GM23248 (cell line): ENCODE data around the gene UBASH3B. TPM values are rescaled to one million over a fixed set of nuclear protein-coding genes. Genes with fewer than 3 reads are reported as not detected.

Source experiments
- DNase-seq: peaks from one replicate; pipeline ENCODE4 v3.0.0-alpha.2; 2015
- H2AFZ ChIP-seq: fragments of 200-600 bp; sonication (generic); 2 replicates; pipeline ENCODE4 v1.6.1; 2016; ENCODE audit warnings: antibody characterized with exemption
- H3F3A ChIP-seq: fragments of 200-600 bp; sonication (generic); 2 replicates; pipeline ENCODE4 v1.6.1; 2016; ENCODE audit warnings: mild to moderate bottlenecking, antibody characterized with exemption, mixed run types; ENCODE audit not compliant: insufficient read depth
- H3K27ac ChIP-seq: fragments of 200-600 bp; sonication (generic); 2 replicates; pipeline ENCODE4 v1.5.1; 2016; ENCODE audit warnings: mild to moderate bottlenecking
- H3K27me3 ChIP-seq: fragments of 200-600 bp; sonication (generic); replicated peaks from 2 replicates; pipeline ENCODE4 v1.6.1; 2016; ENCODE audit warnings: mild to moderate bottlenecking; ENCODE audit not compliant: insufficient read depth
- H3K36me3 ChIP-seq: fragments of 200-600 bp; sonication (generic); 2 replicates; pipeline ENCODE4 v1.6.1; 2016; ENCODE audit warnings: low read depth, mild to moderate bottlenecking
- H3K4me1 ChIP-seq: fragments of 200-600 bp; sonication (generic); 2 replicates; pipeline ENCODE4 v1.6.1; 2016; ENCODE audit warnings: mild to moderate bottlenecking; ENCODE audit not compliant: insufficient read depth
- H3K4me2 ChIP-seq: fragments of 200-600 bp; sonication (generic); one replicate; pipeline ENCODE4 v1.6.1; 2016; ENCODE audit warnings: mild to moderate bottlenecking; ENCODE audit not compliant: unreplicated experiment
- H3K4me3 ChIP-seq: fragments of 200-600 bp; sonication (generic); 2 replicates; pipeline ENCODE4 v1.5.1; 2016; ENCODE audit warnings: mild to moderate bottlenecking
- H3K79me2 ChIP-seq: fragments of 200-600 bp; sonication (generic); 2 replicates; pipeline ENCODE4 v1.6.1; 2016; ENCODE audit warnings: mild to moderate bottlenecking; ENCODE audit not compliant: insufficient read depth
- H3K9ac ChIP-seq: fragments of 200-600 bp; sonication (generic); 2 replicates; pipeline ENCODE4 v1.6.1; 2016; ENCODE audit warnings: mild to moderate bottlenecking
- H3K9me2 ChIP-seq: fragments of 200-600 bp; sonication (generic); 2 replicates; pipeline ENCODE4 v1.6.1; 2016; ENCODE audit warnings: mixed run types, mild to moderate bottlenecking, moderate library complexity; ENCODE audit not compliant: insufficient read depth
- H3K9me3 ChIP-seq: fragments of 200-600 bp; sonication (generic); one replicate; pipeline ENCODE4 v1.6.1; 2017; ENCODE audit warnings: low read depth
- H4K20me1 ChIP-seq: fragments of 200-600 bp; sonication (generic); 2 replicates; pipeline ENCODE4 v1.6.0; 2016; ENCODE audit not compliant: insufficient read depth
- EZH2 ChIP-seq: fragments of 200-600 bp; sonication (generic); IDR thresholded peaks from 2 replicates; pipeline ENCODE4 v1.6.1; 2018; ENCODE audit warnings: antibody characterized with exemption, mild to moderate bottlenecking; ENCODE audit not compliant: insufficient read depth, poor library complexity, severe bottlenecking
- EZH2phosphoT487 ChIP-seq: fragments of 200-600 bp; sonication (generic); IDR thresholded peaks from 2 replicates; pipeline ENCODE4 v1.6.1; 2018; ENCODE audit warnings: antibody characterized with exemption, moderate library complexity, mild to moderate bottlenecking, low read depth; ENCODE audit not compliant: insufficient read depth
- WGBS, 2 experiments: methylation state at CpG; one replicate each; pipeline ENCODE4 v1.1.6; 2015 to 2017; ENCODE audit warnings: low lambda C conversion rate in 2 of 2, low coverage in 1 of 2; ENCODE audit errors: missing lambda C conversion rate in 2 of 2; 5-methylcytosine and 5-hydroxymethylcytosine counted together
- in situ Hi-C: fragments of 300-500 bp; cut with MboI; formaldehyde crosslinking; loops from 2 replicates; pipeline ENCODE4 v1.15.0; 2020
- polyA plus RNA-seq: library from polyadenylated mRNA; unstranded; fragments of >200 nt; fragmentation: Nextera tagmentation; extraction: Ambion mirVana; gene quantifications from 2 replicates; pipeline ENCODE4 v1.2.1, GENCODE V29; 2016
- total RNA-seq: library from RNA; depleted of rRNA; stranded (reverse); fragments of >200 nt; shearing (Covaris generic); gene quantifications from 2 replicates; pipeline ENCODE4 v1.2.3, GENCODE V29; 2014

The UBASH3B gene
- total and polyA plus RNA-seq, 2 experiments from 2014 or later: 15.5 to 19.7 TPM

DNA sequence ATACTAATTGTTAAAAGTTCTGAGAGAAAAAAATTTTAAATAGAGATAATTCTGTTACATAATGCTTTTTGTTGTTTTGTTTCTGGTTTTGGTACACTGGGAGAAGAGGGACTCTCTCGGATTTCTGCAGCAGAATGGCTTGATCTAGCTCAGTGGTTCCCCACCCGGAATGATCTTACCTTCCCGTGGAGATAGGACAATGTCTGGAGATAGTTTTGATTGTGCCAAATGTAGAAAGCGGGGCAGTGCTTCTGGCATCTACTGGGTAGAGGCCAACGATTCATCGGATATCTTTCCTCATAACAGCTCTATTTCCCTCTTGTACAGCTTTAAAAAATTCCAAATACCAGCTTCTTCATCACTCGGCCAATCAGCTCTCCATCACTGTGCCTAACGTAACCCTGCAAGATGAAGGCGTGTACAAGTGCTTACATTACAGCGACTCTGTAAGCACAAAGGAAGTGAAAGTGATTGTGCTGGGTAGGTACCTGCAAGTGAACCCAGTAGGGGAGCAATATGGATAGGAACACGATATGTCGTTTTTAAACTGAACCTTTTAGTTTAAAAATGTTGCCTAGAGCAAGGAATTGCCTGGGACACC lies 195.9 kb downstream of the UBASH3B start:
- in situ Hi-C loops: loop anchor here (5.0 kb wide), 1 partner anchor 219 kb away; no protein-coding TSS in a partner anchor
- H3K9me2 ChIP-seq: no peaks in the 10 kb centered on the region
- no peaks in the 10 kb centered on the region for H4K20me1 ChIP-seq
- peak overlapping the region; percentile 68; the same call in 1 of the 2 replicates for H2AFZ ChIP-seq
- H3K9ac ChIP-seq: no peak overlapping the region
- peaks cover 14% of the 10 kb centered on the region for H3F3A ChIP-seq
- no peak overlapping the region for H3K4me2 ChIP-seq
- H3K79me2 ChIP-seq: no peaks in the 10 kb centered on the region
- no peak overlapping the region for H3K4me3 ChIP-seq
- no peak overlapping the region for H3K27ac ChIP-seq
- no peaks in the 10 kb centered on the region for H3K27me3 ChIP-seq
- no peaks in the 10 kb centered on the region for H3K9me3 ChIP-seq
- no peak for DNase-seq
- peaks cover 25% of the 10 kb centered on the region for H3K4me1 ChIP-seq
- no peak for TF ChIP-seq EZH2phosphoT487
- no peak for TF ChIP-seq EZH2
- H3K36me3 ChIP-seq: no peaks in the 10 kb centered on the region
- WGBS, 2 experiments: 81 to 82% methylated on average over 12 of the region's 12 CpGs

DNA sequence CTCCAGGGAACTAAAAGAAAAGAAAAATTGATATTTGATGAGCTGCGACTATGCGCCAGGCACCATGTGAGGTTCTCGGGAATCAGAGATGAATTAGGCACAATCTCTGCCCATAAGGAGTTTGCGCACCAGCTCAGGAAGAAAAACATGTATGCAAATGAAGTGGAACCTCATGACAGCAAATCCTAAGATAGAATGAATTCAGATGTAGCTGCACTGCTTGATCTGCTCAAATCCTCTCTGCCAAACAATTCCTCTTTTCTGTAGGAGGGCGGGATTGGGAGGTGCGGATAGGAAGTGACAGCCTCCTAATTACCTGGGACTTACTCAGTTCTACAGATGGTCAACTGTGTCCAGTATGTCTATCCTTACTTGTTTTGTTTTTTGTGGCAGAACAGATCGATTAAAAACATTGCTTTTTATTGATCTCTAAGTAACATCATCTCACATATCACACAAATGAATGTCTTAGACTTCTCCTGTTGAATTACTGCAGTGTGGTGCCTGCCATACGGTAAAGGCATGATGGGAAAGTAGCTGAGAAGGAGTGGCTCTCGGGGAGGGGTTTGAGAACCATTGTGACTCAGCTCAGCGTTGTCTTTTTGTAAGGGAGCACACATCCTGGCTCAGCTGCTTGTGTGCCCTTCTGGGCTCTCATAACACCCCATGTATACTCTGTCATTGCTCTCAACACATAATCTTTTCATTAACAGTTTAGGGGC lies 196.7 kb downstream of the UBASH3B start:
- no peaks in the 10 kb centered on the region for H3K27me3 ChIP-seq
- in situ Hi-C loops: loop anchor here (5.0 kb wide), 1 partner anchor 220 kb away; no protein-coding TSS in a partner anchor
- no peaks in the 10 kb centered on the region for H3K79me2 ChIP-seq
- no peaks in the 10 kb centered on the region for H4K20me1 ChIP-seq
- H3K27ac ChIP-seq: peak overlapping the region; percentile 28
- no peaks in the 10 kb centered on the region for H3K9me2 ChIP-seq
- no peak for TF ChIP-seq EZH2
- DNase-seq: peak; percentile 77
- 59 to 62% methylated on average over 10 of the region's 10 CpGs for WGBS, 2 experiments
- no peaks in the 10 kb centered on the region for H3K36me3 ChIP-seq
- peak overlapping the region; percentile 68 for H2AFZ ChIP-seq
- no peaks in the 10 kb centered on the region for H3K9me3 ChIP-seq
- H3K4me2 ChIP-seq: no peak overlapping the region
- H3K9ac ChIP-seq: no peak overlapping the region
- H3K4me1 ChIP-seq: peaks cover 30% of the 10 kb centered on the region
- H3K4me3 ChIP-seq: no peak overlapping the region
- H3F3A ChIP-seq: peaks cover 18% of the 10 kb centered on the region

DNA sequence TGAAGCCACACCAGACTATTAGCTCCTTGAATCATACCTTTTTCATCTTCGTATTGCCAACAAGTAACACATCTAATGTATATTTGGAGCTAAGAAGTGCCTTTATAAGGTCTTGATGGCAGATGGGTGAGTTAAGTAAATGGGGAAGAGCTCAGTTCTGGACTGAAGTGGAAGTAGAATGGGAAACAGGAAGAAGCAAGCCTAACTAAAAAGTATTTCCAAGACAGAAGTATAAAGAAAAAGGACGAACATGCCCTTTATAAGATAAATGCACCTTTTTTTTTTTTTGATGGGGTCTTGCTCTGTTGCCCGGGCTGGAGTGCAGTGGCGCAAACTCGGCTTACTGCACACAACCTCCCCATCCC lies 197.3 kb downstream of the UBASH3B start:
- H3K27me3 ChIP-seq: no peaks in the 10 kb centered on the region
- H3F3A ChIP-seq: peaks cover 24% of the 10 kb centered on the region
- no peak overlapping the region for H3K4me3 ChIP-seq
- H3K4me2 ChIP-seq: no peak overlapping the region
- no peaks in the 10 kb centered on the region for H3K9me2 ChIP-seq
- no peak overlapping the region for H3K9ac ChIP-seq
- H3K9me3 ChIP-seq: no peaks in the 10 kb centered on the region
- DNase-seq: no peak
- in situ Hi-C loops: loop anchor here (5.0 kb wide), 1 partner anchor 220 kb away; no protein-coding TSS in a partner anchor
- no peaks in the 10 kb centered on the region for H3K36me3 ChIP-seq
- H3K27ac ChIP-seq: peak overlapping the region; percentile 28
- H3K4me1 ChIP-seq: peaks cover 35% of the 10 kb centered on the region
- peak overlapping the region; percentile 68 for H2AFZ ChIP-seq
- WGBS, 2 experiments: 85 to 86% methylated on average over 5 of the region's 5 CpGs
- no peak for TF ChIP-seq EZH2
- no peak for TF ChIP-seq EZH2phosphoT487
- no peaks in the 10 kb centered on the region for H3K79me2 ChIP-seq
- no peaks in the 10 kb centered on the region for H4K20me1 ChIP-seq

DNA sequence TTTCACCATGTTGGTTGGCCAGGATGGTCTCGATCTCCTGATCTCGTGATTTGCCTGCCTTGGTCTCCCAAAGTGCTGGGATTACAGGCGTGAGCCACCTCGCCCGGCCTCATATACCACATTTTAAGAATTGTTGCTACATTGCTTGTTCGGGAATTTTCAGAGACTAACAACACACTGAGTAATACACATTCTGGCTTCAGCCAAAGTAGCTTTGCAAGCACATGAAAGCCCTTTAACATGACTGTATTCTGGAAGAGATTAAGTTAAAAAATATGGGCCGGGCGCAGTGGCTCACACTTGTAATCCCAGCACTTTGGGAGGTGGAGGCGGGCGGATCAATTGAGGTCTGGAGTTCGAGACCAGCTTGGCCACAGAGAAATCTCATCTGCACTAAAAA lies 197.7 kb downstream of the UBASH3B start:
- H3F3A ChIP-seq: peaks cover 25% of the 10 kb centered on the region
- peak; percentile 65 for DNase-seq
- in situ Hi-C loops: loop anchor here (5.0 kb wide), 1 partner anchor 221 kb away; no protein-coding TSS in a partner anchor
- no peak overlapping the region for H3K4me3 ChIP-seq
- no peaks in the 10 kb centered on the region for H4K20me1 ChIP-seq
- no peaks in the 10 kb centered on the region for H3K79me2 ChIP-seq
- H3K9ac ChIP-seq: no peak overlapping the region
- TF ChIP-seq EZH2phosphoT487: no peak
- TF ChIP-seq EZH2: no peak
- no peaks in the 10 kb centered on the region for H3K36me3 ChIP-seq
- WGBS, 2 experiments: 72 to 77% methylated on average over 11 of the region's 11 CpGs
- H3K27me3 ChIP-seq: no peaks in the 10 kb centered on the region
- H3K9me2 ChIP-seq: no peaks in the 10 kb centered on the region
- H2AFZ ChIP-seq: 0 out of 2 replicates have a peak overlapping the region, but pooled peaks have one; percentile 68
- peaks cover 36% of the 10 kb centered on the region for H3K4me1 ChIP-seq
- H3K4me2 ChIP-seq: no peak overlapping the region
- H3K27ac ChIP-seq: peak overlapping the region; percentile 28
- no peaks in the 10 kb centered on the region for H3K9me3 ChIP-seq
